ENCODE results near the gene UNC5A. TPM values are rescaled to one million over a fixed set of nuclear protein-coding genes. Genes with fewer than 3 reads are reported as not detected.

The UNC5A gene
- total and polyA plus RNA-seq, 7 donors = 0.03 to 0.25 (median 0.10) TPM; not detected in 4

- WGBS, 3 donors = 61 to 66% (median 63%) methylated on average over 21 of the region's 21 CpGs
- Histone ChIP-seq H3K4me1 (no peaks in the 10 kb centered on the region), H3K36me3 (ENCODE audit: insufficient read depth in 1 of 2, low read depth in 1 of 2) (no peaks in the 10 kb centered on the region), H3K27me3 (ENCODE audit: insufficient read depth in 3 of 3, low read length in 2 of 3) (peaks cover 0 to 58% (median 12%) of the 10 kb centered on the region in 3 donors), H3K4me3 (no peak overlapping the region), H3K9me3 (no peaks in the 10 kb centered on the region), H3K27ac (no peak overlapping the region)
- ATAC-seq = no peak
- no peak for DNase-seq
- intact Hi-C loops (cut with DNase I) = no loop called here
- no peak for TF ChIP-seq CTCF (IDR thresholded peaks at IDR 0.05)
Measured at GRCh38 chr5:176776141-176776865, 34.1 kb upstream of the UNC5A start.

GRCh38 chr5:176776916-176777315 is 33.4 kb upstream of the UNC5A start:
- WGBS, 3 donors = 74 to 77% (median 75%) methylated on average over 8 of the region's 8 CpGs
- intact Hi-C loops (cut with DNase I) = no loop called here

GRCh38 chr5:176778921-176779465 is 31.4 kb upstream of the UNC5A start:
- no peak for TF ChIP-seq CTCF (IDR thresholded peaks at IDR 0.05)
- intact Hi-C loops (cut with DNase I) = no loop called here
- Histone ChIP-seq H3K36me3 (ENCODE audit: insufficient read depth in 1 of 2, low read depth in 1 of 2) (no peaks in the 10 kb centered on the region), H3K4me1 (no peaks in the 10 kb centered on the region), H3K27ac (no peak overlapping the region), H3K4me3 (no peak overlapping the region), H3K27me3 (ENCODE audit: insufficient read depth in 3 of 3, low read length in 2 of 3) (peaks cover 0 to 65% (median 9%) of the 10 kb centered on the region in 3 donors), H3K9me3 (no peaks in the 10 kb centered on the region)
- no peak for DNase-seq
- 88 to 92% (median 90%) methylated on average over 8 of the region's 8 CpGs for WGBS, 3 donors
- no peak for ATAC-seq

More at GRCh38 chr5:176776916-176777315, 33.4 kb upstream of the UNC5A start:
- no peak overlapping the region for H3K4me3 ChIP-seq
- no peak for DNase-seq
- no peak for ATAC-seq
- H3K27me3 ChIP-seq (ENCODE audit: insufficient read depth in 3 of 3, low read length in 2 of 3) = peaks cover 0 to 64% (median 12%) of the 10 kb centered on the region in 3 donors
- H3K27ac ChIP-seq = no peak overlapping the region
- no peak for TF ChIP-seq CTCF (IDR thresholded peaks at IDR 0.05)
- H3K4me1 ChIP-seq = no peaks in the 10 kb centered on the region
- no peaks in the 10 kb centered on the region for H3K36me3 ChIP-seq (ENCODE audit: insufficient read depth in 1 of 2, low read depth in 1 of 2)
- no peaks in the 10 kb centered on the region for H3K9me3 ChIP-seq

- Histone ChIP-seq H3K36me3 (ENCODE audit: insufficient read depth in 1 of 2, low read depth in 1 of 2) (no peaks in the 10 kb centered on the region), H3K4me1 (no peaks in the 10 kb centered on the region), H3K27me3 (ENCODE audit: insufficient read depth in 3 of 3, low read length in 2 of 3) (peaks cover 0 to 62% (median 9%) of the 10 kb centered on the region in 3 donors), H3K27ac (no peak overlapping the region), H3K9me3 (no peaks in the 10 kb centered on the region), H3K4me3 (no peak overlapping the region)
- DNase-seq (no peak), ATAC-seq (no peak)
- TF ChIP-seq CTCF (IDR thresholded peaks at IDR 0.05) = no peak
- WGBS, 3 donors = 90 to 92% (median 91%) methylated on average over 9 of the region's 9 CpGs
- intact Hi-C loops (cut with DNase I) = no loop called here
Measured at GRCh38 chr5:176779537-176779936, 30.8 kb upstream of the UNC5A start.
